Posterior vena cava (tissue), 2 donors: ENCODE measurements around the gene CLIC1. TPM values are rescaled to one million over a fixed set of nuclear protein-coding genes. Genes with fewer than 3 reads are reported as not detected.

Experiments
- DNase-seq: peaks from one replicate; pipeline ENCODE4 v3.0.0-alpha.2; 2020; ENCODE audit warnings: low spot score
- intact Hi-C, 2 donors: fragments of 100-400 bp; cut with DNase I; formaldehyde crosslinking; loops; one replicate each; pipeline versions ENCODE4 v1.14.1 to v1.14.2; 2022 to 2023
- total RNA-seq, 2 donors: library from RNA; stranded (reverse); fragmentation: NEBNext Ultra II Directional; extraction: Animal tissue kit (Norgen Biotek cat#: 25700); gene quantifications; one replicate each; pipeline ENCODE4 v1.2.1, GENCODE V29; 2021
- donor health status: DM: yes; HTN: yes; CAD: no.
- donor health status: DM: yes; HTN: yes; CAD: no.

CLIC1 gene
- total RNA-seq, 2 donors from 2014 or later = 272 to 402 TPM

DNA sequence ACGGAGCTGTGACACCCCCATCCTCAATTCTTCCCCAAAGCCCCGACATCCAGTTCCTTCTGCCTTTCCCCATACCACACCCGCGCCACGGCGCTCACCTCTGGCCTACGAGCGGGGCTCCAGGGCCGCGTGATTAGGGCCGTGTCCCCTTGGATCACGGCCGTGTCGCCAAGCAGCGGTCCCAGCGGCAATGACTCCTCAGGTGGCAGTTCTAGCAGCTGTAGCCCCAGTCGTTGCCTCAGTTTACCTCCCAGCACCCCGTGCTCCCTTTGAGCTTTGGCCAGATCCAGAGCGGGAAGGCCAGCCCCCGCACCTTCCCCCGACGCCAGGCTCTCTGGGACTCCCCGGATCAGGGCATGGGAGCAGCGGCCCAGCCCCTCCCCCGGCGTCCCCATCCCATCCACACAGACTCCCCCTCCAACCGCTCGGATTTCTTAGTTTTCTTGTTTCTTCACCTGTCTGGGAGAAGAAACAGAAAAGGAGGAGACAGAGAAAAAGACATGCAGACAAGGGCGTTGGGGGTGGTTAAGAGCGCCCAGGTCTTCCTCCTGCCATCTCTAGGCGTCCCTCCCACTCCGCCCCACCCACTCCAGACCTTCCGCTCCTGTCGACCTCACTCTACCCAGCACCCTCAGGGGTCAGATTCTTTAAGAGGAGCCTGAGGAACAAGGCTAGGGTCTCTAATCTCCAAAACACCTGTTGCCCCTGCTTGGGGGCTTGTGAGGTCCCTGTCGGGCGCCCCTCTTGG is 7.4 kb downstream of the CLIC1 start, which contains the start of gene DDAH2:
Gene DDAH2, minus strand, starts transcription at position 533 of the 748 bp plus-strand sequence. Its CDS starts 138 bp downstream, at position 395.
- intact Hi-C loops = loop anchor here in 1 of 2 donors (10.0 kb wide), 2 partner anchors 66 to 724 kb away; partner anchors contain the start of gene VARS1
- peak; percentile 85 for DNase-seq

DNA sequence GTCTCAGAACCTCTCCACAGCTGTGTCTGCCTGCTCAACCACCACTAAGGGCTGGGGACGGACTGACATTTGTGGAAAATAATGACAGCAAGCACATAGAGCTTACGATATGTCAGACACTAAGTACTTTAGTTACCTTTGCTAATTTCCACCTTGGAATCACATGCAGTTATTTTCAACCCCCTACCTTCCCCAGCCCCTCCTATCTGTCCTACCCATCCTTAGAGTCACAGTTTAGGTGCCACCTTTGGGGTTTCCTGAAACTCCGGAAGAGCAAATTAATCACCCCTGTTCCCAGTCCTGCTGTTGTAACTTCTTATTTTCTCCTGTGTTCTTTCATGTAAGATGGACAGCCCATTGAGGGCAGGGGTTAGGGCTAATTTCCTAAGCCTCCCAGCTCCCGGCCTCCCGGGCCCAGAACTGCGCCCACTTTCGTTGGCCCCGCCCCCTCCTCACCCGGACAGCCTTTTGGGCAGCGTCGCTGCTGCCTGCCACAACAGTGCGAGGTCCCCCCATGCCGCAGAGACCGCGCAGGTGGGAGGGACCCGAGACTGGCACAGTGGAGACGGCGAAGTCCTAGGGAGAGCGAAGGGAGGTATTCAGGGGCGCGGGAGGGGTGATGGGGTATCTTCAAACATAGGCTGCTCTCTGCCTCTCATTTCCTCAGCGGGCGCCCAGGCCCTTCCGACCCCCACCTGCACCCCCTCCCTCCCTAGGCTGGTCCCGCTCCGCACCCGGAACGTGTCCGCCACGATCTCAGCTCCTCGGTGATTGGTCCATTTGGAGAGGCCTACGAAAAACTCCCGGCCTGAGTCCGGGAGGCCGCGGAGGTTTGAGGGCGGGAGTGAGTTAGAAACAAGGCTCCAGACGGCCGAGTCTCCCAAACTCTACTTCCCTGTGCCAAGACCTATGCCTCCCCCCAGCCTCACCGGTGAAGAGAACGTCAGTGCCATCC is 8.3 kb downstream of the CLIC1 start:
- DNase-seq = no peak
- intact Hi-C loops = loop anchor here in 1 of 2 donors (10.0 kb wide), 2 partner anchors 67 to 723 kb away; partner anchors contain the start of gene VARS1

DNA sequence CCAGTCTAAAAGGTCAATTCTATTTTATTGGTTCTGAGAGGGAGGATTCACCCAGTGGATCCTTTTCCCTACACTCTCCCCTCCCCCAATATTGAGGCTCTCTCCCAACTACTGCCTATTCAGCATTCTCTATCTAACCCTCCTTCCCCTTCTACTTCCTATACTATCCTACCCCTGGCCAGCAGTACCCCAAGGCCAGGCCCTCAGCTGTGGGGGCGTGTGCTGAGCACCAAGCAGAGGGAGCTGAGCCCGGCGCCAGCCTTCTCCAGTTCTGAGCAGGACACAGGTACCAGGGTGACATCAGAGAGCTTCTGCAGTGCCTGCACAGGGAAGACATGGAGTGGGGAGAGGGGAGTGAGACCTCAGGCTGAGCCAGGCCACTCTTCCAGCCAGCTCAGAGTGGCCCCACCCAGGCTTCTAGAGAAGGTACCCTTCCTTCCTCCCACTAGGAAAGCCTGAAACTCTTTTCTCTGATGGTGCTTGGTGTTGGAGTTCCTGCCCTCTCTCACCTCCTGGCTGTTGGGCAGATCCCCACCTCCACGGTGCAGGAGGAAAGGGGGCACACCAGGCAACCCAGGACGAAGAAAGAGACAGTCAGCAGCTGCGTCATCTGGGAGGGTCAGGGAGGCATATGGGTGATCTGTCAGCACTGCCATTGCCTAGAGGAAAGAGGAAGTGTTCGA is 9.2 kb downstream of the CLIC1 start:
- no peak for DNase-seq
- intact Hi-C loops = loop anchor here in 1 of 2 donors (10.0 kb wide), 2 partner anchors 68 to 722 kb away; partner anchors contain the start of gene VARS1

DNA sequence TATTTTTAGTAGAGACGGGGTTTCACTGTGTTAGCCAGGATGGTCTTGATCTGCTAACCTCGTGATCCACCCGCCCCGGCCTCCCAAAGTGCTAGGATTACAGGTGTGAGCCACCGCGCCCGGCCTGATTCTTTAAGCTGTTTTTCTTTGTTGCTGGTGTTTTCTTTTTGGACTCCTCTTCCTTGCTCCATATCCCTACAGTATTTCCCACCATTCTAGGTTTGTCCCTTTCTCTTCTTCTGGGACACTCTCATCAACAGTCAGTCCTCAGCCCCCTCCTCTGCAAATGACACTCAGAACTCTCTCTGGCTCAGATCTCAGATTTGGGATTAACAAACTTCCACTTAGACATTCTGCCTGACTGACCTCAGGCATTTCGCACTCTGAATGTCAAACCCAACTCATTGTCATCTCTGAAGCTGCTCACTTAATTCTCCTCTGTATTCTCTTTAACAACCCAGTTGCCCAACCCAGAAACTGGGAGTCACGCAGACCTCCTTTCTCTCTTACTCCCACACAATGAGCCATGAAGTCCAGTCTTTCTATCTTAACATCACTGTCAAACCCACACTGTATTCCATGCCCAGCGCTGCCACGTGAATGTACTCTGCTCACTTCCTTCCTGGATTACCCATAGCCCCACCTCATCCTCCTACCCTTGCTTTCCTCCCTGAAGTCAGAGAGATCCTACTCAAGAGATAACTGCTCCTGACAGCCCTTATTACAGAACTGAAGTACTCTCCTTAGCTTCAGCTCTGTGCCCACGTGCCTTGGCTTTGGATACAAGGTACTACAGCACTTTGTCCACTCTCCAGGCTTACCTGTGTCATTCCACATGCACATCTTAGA is 10.6 kb downstream of the CLIC1 start:
- intact Hi-C loops = loop anchor here in 1 of 2 donors (10.0 kb wide), 2 partner anchors 69 to 721 kb away; partner anchors contain the start of gene VARS1
- no peak for DNase-seq

DNA sequence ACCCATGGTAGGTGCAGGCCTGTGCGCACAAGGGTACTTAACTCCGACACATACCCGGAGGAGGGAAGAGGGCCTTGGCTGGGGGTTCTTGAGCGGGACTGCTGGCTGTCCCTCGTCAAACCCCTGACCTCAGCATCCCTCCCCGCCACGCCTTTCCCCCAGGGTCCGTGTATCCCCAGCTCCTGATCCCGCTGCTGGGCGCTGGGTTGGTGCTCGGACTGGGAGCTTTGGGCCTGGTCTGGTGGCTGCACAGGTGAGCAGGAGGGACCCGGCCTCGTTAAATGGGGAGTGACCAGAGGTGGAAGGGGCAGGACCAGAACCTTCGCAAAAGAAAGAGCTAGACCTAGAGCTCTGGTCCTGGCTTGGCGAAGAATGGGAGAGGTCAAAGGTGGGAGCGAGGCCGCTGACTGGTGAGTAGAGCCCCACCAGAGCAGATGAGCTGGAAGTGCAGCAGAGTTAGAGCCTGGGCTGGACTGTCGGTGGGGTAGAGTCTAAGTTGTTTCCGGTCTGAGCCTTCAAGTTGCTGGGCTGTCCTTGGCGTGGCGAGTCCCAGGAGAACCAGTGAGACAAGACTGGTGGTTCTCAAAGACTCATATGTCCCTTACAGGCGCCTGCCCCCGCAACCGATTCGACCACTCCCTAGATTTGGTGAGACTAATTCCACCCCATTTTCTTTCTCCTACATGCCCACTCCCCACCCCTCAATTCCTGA is 12.2 kb downstream of the CLIC1 start:
- intact Hi-C loops = loop anchor here in 1 of 2 donors (1.0 to 10.0 kb wide), 3 partner anchors 32 to 719 kb away; partner anchors contain the start of gene VARS1
- DNase-seq = no peak

DNA sequence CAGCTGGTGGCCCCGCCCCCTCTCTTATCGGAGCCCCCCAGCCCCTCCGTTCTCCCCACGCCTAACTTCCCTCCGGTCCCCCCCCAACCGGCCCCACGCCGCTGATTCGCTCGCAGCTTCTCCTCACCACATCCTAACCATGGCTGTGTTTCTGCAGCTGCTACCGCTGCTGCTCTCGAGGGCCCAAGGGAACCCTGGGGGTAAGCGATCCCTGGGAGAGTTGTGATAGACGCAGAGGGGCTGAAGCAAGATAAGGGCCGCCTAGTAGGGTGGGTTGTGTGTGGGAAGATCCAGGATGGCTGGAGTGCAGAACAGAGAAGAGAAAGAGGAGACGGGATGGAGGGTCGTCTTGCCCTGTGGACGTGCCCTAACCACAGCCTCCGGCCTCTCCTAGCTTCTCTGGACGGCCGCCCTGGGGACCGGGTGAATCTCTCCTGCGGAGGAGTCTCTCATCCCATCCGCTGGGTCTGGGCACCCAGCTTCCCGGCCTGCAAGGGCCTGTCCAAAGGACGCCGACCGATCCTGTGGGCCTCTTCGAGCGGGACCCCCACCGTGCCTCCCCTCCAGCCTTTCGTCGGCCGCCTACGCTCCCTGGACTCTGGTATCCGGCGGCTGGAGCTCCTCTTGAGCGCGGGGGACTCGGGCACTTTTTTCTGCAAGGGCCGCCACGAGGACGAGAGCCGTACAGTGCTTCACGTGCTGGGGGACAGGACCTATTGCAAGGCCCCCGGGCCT is 12.9 kb downstream of the CLIC1 start, which contains the start of gene MPIG6B:
Gene MPIG6B, plus strand, starts transcription at position 129 of the 735 bp plus-strand sequence. Its CDS starts 11 bp downstream, at position 140.
- no peak for DNase-seq
- intact Hi-C loops = loop anchor here in 1 of 2 donors (1.0 to 10.0 kb wide), 3 partner anchors 33 to 719 kb away; partner anchors contain the start of gene VARS1

DNA sequence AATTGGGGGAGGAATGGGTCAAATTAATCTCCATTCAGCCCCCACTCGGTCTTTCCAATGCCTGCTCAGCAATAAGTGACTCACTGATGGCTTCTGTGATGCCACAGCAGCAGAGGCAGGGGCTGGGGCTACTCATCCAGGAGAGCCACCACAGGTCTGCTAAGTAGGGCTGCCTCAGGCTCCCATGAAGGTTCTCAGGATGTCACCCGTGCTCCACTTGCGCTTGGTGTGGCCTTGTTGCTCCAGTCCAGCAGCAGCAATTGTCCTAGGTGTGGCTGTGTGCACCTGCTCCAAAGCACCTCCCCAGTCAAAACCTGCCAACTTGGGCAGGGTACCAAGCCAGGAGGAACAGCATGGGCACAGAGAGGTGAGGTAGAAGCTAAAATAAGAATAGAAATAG is 14.2 kb downstream of the CLIC1 start:
- no peak for DNase-seq
- intact Hi-C loops = loop anchor here in 1 of 2 donors (10.0 kb wide), 2 partner anchors 73 to 717 kb away; partner anchors contain the start of gene VARS1

DNA sequence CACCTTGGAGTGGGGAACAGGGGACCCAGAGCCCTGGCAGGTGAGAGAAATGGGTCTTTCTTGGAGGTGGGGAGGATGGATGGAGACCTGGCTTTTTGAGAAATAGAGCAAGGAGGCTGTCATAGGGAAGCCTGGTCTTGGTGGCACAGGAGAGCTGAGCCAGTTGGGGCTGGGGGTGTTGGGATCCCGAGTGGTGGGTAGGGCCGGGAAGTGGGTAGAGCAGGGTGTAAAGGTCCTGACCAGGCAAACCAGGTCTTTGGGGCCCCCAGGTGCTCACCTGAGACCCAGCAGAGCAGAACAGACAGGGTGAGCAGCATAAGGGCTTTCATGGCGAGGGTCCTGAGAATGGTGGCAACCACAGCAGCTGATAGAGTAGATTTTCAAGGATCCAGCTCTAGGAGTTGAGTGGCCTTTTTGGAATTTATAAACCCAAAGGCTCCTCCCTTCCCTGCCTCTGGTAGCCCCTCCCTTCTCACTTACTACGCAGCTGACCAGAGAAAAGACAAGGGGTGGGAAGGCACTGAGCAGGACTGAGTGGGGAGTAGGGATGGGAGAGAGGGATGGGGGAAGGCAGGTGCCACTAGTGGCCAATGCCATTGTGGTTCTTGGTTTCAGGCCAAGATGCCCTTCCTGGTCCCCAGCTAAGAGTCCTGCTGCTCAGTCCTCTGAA is 14.8 kb downstream of the CLIC1 start, which contains the start of gene LY6G6C:
Gene LY6G6C, minus strand, starts transcription at position 396 of the 670 bp plus-strand sequence. Its CDS starts 67 bp downstream, at position 329.
- no peak for DNase-seq
- intact Hi-C loops = loop anchor here in 1 of 2 donors (10.0 kb wide), 2 partner anchors 73 to 717 kb away; partner anchors contain the start of gene VARS1

DNA sequence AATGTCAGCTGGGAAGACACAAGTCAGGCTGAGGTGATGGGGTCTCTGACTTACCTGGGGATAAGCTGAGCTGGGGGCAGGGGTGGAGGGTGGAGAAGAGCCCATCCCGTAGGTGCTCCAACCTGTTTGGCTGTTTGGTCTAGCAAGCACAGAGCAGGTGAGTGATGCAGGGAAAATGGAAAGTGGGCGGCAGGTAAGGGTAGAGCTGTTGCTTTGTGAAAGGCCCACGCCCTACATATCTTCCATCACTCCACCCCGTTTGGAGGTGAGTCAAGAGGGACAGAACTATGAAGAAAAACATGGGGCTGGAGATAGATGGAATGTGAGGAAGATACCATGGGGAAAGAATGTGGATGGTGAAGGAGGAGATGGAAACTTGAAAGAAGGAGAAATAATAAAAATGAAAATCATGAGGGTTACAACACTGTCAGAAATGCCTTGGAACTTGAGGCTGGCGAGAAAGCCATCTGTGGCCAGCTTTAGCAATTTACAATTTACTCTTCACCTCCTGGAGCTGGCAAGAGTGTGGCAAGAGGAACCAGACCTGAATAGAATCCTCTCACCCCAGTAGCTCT is 16.0 kb downstream of the CLIC1 start:
- intact Hi-C loops = loop anchor here in 1 of 2 donors (10.0 kb wide), 2 partner anchors 75 to 715 kb away; partner anchors contain the start of gene VARS1
- DNase-seq = no peak

DNA sequence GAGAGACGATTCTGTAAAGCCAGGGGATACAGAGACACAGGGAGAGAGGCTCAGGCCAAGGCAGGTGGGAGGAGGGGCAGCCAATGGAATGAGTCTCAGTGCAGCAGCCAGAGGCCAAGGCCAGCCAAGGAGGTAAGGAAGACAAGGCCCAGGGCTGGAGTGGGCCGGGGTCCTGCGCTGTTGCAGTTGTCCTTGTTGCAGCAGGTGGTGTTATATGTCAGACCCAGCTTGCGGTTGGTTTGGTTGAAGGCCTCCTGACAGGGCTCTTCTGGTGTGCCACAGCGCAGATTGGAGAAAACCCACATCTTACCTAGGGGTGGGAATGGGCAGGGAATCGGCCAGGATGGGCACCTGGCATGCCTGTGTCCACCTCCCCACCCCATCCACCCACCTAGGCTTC is 17.3 kb downstream of the CLIC1 start:
- intact Hi-C loops = no loop called here

DNA sequence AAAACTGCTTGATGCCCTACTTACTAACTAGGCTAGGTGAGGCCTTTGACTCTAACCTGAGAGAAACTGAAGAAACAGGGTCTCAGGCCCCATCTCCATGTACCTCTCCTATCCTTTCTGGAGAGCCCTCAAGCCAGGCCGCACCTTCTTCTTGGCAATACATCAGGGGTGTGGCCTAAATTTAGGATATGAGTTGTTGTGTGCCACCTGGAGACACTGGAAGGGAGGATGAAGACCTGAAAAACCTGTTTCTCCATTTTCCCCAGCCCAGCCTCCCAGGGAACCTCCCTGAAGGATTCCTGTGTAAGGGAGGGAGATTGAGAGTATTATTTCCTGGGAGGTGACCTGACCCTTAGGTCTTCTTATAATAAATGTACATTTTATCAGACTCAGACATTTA is 18.1 kb downstream of the CLIC1 start:
- intact Hi-C loops = loop anchor here in 1 of 2 donors (1.0 kb wide), 1 partner anchor 48 kb away; no protein-coding TSS in a partner anchor
- no peak for DNase-seq

More for the DNA sequence above, 17.3 kb downstream of the CLIC1 start:
- no peak for DNase-seq

DNA sequence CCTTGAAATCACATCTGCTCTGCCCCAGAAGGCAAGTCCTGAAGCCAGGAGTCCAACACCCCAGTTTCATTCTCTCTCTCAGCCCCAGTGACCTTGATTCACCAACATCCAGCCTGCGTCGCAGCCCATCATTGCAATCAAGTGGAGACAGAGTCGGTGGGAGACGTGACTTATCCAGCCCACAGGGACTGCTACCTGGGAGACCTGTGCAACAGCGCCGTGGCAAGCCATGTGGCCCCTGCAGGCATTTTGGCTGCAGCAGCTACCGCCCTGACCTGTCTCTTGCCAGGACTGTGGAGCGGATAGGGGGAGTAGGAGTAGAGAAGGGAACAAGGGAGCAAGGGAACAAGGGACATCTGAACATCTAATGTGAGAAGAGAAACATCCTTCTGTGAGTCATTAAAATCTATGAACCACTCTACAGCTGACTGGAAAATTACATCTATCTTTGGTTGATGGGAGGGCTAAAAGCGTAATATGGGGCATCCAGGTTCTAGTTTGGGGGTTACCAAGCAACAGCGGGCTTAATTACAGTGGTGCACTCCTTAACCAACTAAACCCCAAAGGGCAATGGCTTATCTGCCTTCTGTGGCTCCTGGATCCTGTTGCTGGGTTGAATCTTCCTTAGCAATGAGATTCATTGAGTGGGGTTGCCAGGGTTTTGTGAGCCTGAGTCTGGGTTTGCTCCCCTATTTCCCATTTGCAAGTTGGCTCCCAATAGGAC is 18.7 kb downstream of the CLIC1 start:
- intact Hi-C loops = loop anchor here in 1 of 2 donors (1.0 kb wide), 1 partner anchor 49 kb away; no protein-coding TSS in a partner anchor
- DNase-seq = no peak

DNA sequence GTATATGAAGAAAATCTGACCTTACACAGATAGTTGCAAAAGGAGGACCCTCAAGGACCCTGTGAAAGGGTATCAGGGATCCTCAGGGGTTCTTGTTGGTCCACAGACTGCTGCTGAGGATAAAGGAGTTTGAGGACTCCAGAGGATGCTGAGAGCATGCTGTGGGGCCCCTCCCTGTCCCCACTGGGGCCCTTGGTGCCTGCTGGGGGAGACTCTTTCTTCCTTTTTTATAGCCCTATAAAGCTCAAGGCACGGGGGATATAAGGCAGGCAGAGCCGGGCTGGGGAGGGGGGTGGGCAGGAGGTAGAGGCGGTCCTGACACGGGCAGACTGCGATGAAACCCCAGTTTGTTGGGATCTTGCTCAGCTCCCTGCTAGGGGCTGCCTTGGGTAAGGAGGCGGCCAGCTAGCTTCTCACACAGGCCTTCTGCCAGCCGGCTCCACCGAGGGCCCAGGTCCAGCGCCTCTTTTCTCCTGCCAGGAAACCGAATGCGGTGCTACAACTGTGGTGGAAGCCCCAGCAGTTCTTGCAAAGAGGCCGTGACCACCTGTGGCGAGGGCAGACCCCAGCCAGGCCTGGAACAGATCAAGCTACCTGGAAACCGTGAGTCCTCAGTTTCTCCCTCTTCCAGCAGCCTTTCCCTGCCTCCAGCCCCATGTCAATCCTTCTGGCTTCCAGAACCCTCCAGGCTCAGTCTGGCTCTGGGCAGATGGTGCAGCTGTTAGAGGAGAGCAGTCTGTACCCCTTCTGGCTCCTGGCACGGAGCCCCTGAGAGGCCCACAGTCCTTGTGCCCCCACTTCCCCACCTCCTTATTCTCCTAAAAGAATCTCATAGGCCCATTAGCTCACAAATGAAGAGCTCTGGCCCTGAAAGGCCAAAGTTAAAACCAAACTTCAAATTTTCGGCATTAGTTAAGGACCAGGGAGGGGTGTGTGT is 21.0 kb downstream of the CLIC1 start, which contains the start of gene LY6G6D:
Gene LY6G6D, plus strand, starts transcription at position 327 of the 937 bp plus-strand sequence. Its CDS starts 8 bp downstream, at position 335.
- intact Hi-C loops = no loop called here
- DNase-seq = no peak
